Suprapubic skin (tissue), 3 donors: ENCODE measurements around the gene TMEM222.

Experiments
- EP300 ChIP-seq: sonication (generic); formaldehyde crosslinking; IDR thresholded peaks from one replicate; pipeline ENCODE4 v1.6.1; 2017; ENCODE audit warnings: antibody characterized with exemption
- POLR2A ChIP-seq, 2 donors: fragments of 450-650 bp; IDR thresholded peaks; one replicate each; pipeline ENCODE4 v1.6.1; 2017; ENCODE audit warnings: antibody characterized with exemption in 2 of 2, mild to moderate bottlenecking in 2 of 2, moderate library complexity in 2 of 2
- TF ChIP-seq, protein P1 (sequence below), 2 donors: fragments of 200-600 bp in 1 of 2; fragments of 450-650 bp in 1 of 2; sonication (generic) in 1 of 2; IDR thresholded peaks; one replicate each; pipeline ENCODE4 v1.5.1; 2016 to 2019; ENCODE audit warnings: antibody characterized with exemption in 2 of 2, mild to moderate bottlenecking in 1 of 2, moderate library complexity in 1 of 2

DNA sequence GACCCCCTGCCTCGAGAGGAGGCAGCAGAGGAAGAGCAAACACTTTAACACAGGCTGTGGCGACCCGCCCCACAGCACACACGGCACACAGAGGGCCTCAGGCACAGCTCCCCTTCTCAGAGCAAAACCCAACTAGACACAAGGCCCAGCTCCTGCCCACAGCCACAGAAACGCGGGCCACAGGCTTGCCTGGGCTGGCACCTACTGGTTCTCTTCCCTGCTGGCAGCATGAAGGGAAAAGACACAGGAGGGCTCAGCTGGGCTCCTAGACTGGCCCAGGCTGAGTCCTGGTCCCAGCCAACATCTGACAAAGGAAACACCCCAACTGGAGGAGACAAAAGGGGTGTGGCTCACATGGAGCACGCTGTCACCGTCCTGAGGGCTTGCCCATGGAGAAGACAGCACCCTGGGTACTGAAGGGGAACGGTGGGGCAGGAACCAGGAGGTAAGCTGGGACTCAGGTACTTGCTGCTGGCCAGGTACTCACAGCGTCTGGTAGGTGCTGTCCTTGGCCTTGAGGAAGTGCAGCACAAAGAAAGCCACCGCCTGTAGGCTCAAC is 57.7 kb downstream of the TMEM222 start:
- TF ChIP-seq EP300: no peak
- TF ChIP-seq, protein P1, sequence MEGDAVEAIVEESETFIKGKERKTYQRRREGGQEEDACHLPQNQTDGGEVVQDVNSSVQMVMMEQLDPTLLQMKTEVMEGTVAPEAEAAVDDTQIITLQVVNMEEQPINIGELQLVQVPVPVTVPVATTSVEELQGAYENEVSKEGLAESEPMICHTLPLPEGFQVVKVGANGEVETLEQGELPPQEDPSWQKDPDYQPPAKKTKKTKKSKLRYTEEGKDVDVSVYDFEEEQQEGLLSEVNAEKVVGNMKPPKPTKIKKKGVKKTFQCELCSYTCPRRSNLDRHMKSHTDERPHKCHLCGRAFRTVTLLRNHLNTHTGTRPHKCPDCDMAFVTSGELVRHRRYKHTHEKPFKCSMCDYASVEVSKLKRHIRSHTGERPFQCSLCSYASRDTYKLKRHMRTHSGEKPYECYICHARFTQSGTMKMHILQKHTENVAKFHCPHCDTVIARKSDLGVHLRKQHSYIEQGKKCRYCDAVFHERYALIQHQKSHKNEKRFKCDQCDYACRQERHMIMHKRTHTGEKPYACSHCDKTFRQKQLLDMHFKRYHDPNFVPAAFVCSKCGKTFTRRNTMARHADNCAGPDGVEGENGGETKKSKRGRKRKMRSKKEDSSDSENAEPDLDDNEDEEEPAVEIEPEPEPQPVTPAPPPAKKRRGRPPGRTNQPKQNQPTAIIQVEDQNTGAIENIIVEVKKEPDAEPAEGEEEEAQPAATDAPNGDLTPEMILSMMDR (IDR thresholded peaks at IDR 0.05): no peak
- TF ChIP-seq POLR2A (IDR thresholded peaks at IDR 0.05): no peak
